Trophoblast cell (in vitro differentiated cells and primary cell): Measurements from ENCODE around the gene SEPHS2.

Experiments
- DNase-seq, 2 donors: peaks; one replicate each; pipeline ENCODE4 v3.0.0-alpha.2; 2016
- H2AFZ ChIP-seq: 2 replicates; pipeline ENCODE4 v1.6.1; 2013; ENCODE audit warnings: low read length, moderate library complexity, mild to moderate bottlenecking; ENCODE audit not compliant: insufficient read depth, poor library complexity
- H2AK5ac ChIP-seq: 2 replicates; pipeline ENCODE4 v1.6.1; 2013; ENCODE audit warnings: mild to moderate bottlenecking, low read length
- H2BK120ac ChIP-seq: 2 replicates; pipeline ENCODE4 v1.6.1; 2013; ENCODE audit warnings: low read length, mild to moderate bottlenecking, moderate library complexity; ENCODE audit not compliant: insufficient read depth, poor library complexity
- H2BK12ac ChIP-seq: 2 replicates; pipeline ENCODE4 v1.6.1; 2013; ENCODE audit warnings: mild to moderate bottlenecking, low read length, moderate library complexity
- H2BK5ac ChIP-seq: 2 replicates; pipeline ENCODE4 v1.6.1; 2013; ENCODE audit warnings: low read length, low read depth, moderate library complexity, mild to moderate bottlenecking; ENCODE audit not compliant: poor library complexity
- H3K14ac ChIP-seq: 2 replicates; pipeline ENCODE4 v1.6.1; 2013; ENCODE audit warnings: mild to moderate bottlenecking, low read length
- H3K18ac ChIP-seq: 2 replicates; pipeline ENCODE4 v1.6.1; 2013; ENCODE audit warnings: mild to moderate bottlenecking, low read length
- H3K23ac ChIP-seq: 2 replicates; pipeline ENCODE4 v1.6.1; 2013; ENCODE audit warnings: low read length
- H3K27ac ChIP-seq: 2 replicates; pipeline ENCODE4 v1.5.1; 2013; ENCODE audit warnings: low read depth, mild to moderate bottlenecking, inconsistent platforms, low read length, moderate library complexity
- H3K27me3 ChIP-seq: 2 replicates; pipeline ENCODE4 v1.6.1; 2013; ENCODE audit warnings: inconsistent platforms, mild to moderate bottlenecking, low read length, moderate library complexity; ENCODE audit not compliant: insufficient read depth
- H3K36me3 ChIP-seq, 2 experiments: 1 replicate in 1 of 2; 2 replicates in 1 of 2; pipeline ENCODE4 v1.6.1; 2013; ENCODE audit warnings: low read length in 2 of 2, mild to moderate bottlenecking in 2 of 2, moderate library complexity in 1 of 2; ENCODE audit not compliant: insufficient read depth in 2 of 2, control insufficient read depth in 1 of 2
- H3K4ac ChIP-seq: 2 replicates; pipeline ENCODE4 v1.6.1; 2013; ENCODE audit warnings: low read depth, mild to moderate bottlenecking, low read length, moderate library complexity
- H3K4me1 ChIP-seq, 2 experiments: 1 replicate in 1 of 2; 2 replicates in 1 of 2; pipeline ENCODE4 v1.6.1; 2013; ENCODE audit warnings: low read length in 2 of 2, mild to moderate bottlenecking in 2 of 2, moderate library complexity in 1 of 2; ENCODE audit not compliant: insufficient read depth in 2 of 2, control insufficient read depth in 1 of 2
- H3K4me2 ChIP-seq: 2 replicates; pipeline ENCODE4 v1.6.1; 2013; ENCODE audit warnings: inconsistent platforms, mild to moderate bottlenecking, low read length, moderate library complexity
- H3K4me3 ChIP-seq: 2 replicates; pipeline ENCODE4 v1.5.1; 2013; ENCODE audit warnings: mild to moderate bottlenecking, low read depth, low read length, inconsistent platforms
- H3K79me1 ChIP-seq: one replicate; pipeline ENCODE4 v1.6.1; 2013; ENCODE audit warnings: low read length
- H3K79me2 ChIP-seq: 2 replicates; pipeline ENCODE4 v1.6.1; 2013; ENCODE audit warnings: low read length, mild to moderate bottlenecking; ENCODE audit not compliant: control insufficient read depth, insufficient read depth, poor library complexity
- H3K9ac ChIP-seq: 2 replicates; pipeline ENCODE4 v1.6.1; 2013; ENCODE audit warnings: mild to moderate bottlenecking, low read length
- H3K9me3 ChIP-seq: 2 replicates; pipeline ENCODE4 v1.6.1; 2013; ENCODE audit warnings: low read depth, mild to moderate bottlenecking, control low read depth, inconsistent platforms, low read length; ENCODE audit not compliant: insufficient read depth
- H4K12ac ChIP-seq: 2 replicates; pipeline ENCODE4 v1.6.1; 2013; ENCODE audit warnings: low read depth, mild to moderate bottlenecking, low read length, moderate library complexity
- H4K8ac ChIP-seq: 2 replicates; pipeline ENCODE4 v1.6.1; 2013; ENCODE audit warnings: low read depth, mild to moderate bottlenecking, low read length, moderate library complexity
- H4K91ac ChIP-seq: one replicate; pipeline ENCODE4 v1.6.1; 2013; ENCODE audit warnings: low read depth, mild to moderate bottlenecking, low read length, moderate library complexity
- WGBS: extraction: QIAGEN DNeasy Blood & Tissue Kit; methylation state at CpG from one replicate; pipeline ENCODE4 v1.1.7; 2013; ENCODE audit warnings: missing lambda C conversion rate; ENCODE audit not compliant: insufficient read length, insufficient coverage; ENCODE audit errors: extremely low coverage; 5-methylcytosine and 5-hydroxymethylcytosine counted together

Gene SEPHS2

DNA sequence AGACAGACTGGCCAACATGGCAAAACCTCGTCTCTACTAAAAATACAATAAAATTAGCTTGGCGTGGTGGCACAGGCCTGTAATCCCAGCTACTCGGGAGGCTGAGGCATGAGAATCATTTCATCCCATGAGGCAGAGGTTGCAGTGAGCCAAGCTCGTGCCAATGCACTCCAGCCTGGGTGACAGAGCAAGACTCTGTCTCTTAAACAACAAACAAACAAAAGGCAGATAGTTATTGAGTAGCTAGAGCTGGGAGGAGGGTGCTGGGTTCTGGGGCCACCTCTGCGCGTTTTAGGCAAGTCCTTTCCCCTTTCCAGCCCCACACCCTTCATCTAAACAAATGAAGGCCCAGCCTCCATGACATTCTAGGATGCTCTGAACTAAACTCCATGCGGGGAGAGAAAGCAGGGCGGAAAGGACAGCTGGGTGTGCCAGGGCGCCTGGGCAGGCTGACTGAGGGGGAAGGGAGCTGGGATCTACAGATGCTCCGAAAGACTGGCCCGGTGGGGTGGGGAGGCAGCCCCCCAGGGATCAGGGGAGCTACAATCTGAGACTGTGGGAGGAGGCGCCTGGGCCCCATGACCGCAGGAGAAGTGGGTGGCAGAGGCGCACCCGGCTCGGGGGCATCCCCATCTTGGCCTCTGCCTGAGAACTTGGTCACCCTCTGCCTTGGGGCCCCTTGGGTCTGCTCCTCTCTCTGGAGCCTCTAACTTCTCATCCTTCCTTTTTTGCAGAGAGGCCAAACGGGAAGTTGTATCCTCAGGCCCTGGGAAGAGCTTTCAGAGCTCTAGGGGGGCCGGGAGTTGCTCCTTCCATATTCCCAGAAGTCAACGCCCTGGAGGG is 27.8 kb upstream of the SEPHS2 start:
- no CpG with 5 or more reads among the region's 19 CpGs for WGBS
- Histone ChIP-seq H3K79me2 (no peaks in the 10 kb centered on the region), H3K36me3 (no peaks in the 10 kb centered on the region), H2AFZ (no peak overlapping the region), H3K18ac (no peak overlapping the region), H3K9me3 (no peaks in the 10 kb centered on the region), H2BK12ac (no peak overlapping the region), H4K91ac (no peak overlapping the region), H2BK120ac (no peak overlapping the region), H3K9ac (no peak overlapping the region), H3K27me3 (no peaks in the 10 kb centered on the region), H3K79me1 (no peaks in the 10 kb centered on the region), H3K14ac (no peak overlapping the region), H4K8ac (no peak overlapping the region), H2AK5ac (no peak overlapping the region), H2BK5ac (no peak overlapping the region), H3K27ac (no peak overlapping the region), H4K12ac (no peak overlapping the region), H3K4me1 (no peaks in the 10 kb centered on the region), H3K4me2 (no peak overlapping the region), H3K23ac (no peak overlapping the region), H3K4ac (no peak overlapping the region), H3K4me3 (no peak overlapping the region)
- DNase-seq = no peak

DNA sequence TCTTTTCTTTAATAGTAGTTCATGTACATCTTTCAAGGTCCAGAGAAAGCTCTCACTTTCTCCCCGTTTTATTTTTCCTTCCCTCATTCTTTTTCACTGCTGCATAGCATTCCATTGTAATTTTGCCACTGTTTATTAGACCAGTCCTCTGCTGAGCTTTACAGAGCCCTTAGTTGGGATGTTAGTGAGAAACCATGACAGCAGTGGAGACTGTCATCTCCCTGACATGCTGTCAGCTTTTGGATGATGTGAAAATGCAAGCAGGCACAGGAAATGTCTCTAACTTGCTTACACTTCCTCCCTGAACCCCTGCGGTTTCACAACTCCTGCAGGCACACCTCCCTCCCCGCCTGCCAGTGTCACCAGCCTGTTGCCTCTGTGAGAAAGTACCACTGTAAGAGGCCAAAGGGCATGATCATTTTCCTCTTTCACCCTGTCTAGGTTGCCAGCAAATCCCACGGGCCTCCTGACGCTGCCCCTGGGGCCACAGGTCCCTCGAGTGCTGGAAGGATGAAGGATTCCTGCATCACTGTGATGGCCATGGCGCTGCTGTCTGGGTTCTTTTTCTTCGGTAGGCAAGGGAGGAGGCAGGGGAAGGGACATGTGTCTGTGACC is 26.8 kb upstream of the SEPHS2 start, which contains the start of gene ITGAL:
TSS of gene ITGAL (plus strand) at position 415 of the 615 bp plus-strand sequence. CDS start at position 511, 96 bp downstream.
- no peak within 1 kb of the TSS for H3K18ac ChIP-seq
- no peak within 1 kb of the TSS for H3K9ac ChIP-seq
- H3K27ac ChIP-seq = no peak within 1 kb of the TSS
- no peaks in the 10 kb centered on the region for H3K27me3 ChIP-seq
- H4K12ac ChIP-seq = no peak within 1 kb of the TSS
- no peak within 1 kb of the TSS for H2BK120ac ChIP-seq
- H4K91ac ChIP-seq = no peak within 1 kb of the TSS
- DNase-seq = peak; percentile 13 to 31
- H3K4me3 ChIP-seq = no peak within 1 kb of the TSS
- H3K4me2 ChIP-seq = no peak within 1 kb of the TSS
- no CpG with 5 or more reads among the region's 8 CpGs for WGBS
- no peak within 1 kb of the TSS for H3K23ac ChIP-seq
- no peak within 1 kb of the TSS for H3K4ac ChIP-seq
- H3K4me1 ChIP-seq = no peaks in the 10 kb centered on the region
- H3K36me3 ChIP-seq = no peaks in the 10 kb centered on the region
- no peak within 1 kb of the TSS for H4K8ac ChIP-seq
- H3K79me1 ChIP-seq = no peaks in the 10 kb centered on the region
- H3K14ac ChIP-seq = no peak within 1 kb of the TSS
- no peaks in the 10 kb centered on the region for H3K9me3 ChIP-seq
- H2BK5ac ChIP-seq = no peak within 1 kb of the TSS
- no peaks in the 10 kb centered on the region for H3K79me2 ChIP-seq
- H2BK12ac ChIP-seq = no peak within 1 kb of the TSS
- no peak within 1 kb of the TSS for H2AFZ ChIP-seq
- no peak within 1 kb of the TSS for H2AK5ac ChIP-seq

DNA sequence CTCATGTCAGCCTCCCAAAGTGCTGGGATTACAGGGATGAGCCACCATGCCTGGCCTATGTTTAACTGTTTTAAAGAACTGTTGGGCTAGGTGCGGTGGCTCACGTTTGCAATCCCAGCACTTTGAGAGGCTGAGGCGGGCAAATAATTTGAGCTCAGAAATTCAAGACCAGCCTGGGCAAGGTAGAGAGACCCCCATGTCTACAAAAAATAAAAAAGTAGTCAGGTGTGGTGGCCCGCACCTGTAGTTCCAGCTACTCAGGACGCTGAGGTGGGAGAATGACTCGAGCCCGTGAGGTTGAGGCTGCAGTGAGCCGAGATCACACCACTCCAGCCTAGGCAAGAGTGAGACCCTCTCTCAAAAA is 24.9 kb upstream of the SEPHS2 start:
- no peaks in the 10 kb centered on the region for H3K79me2 ChIP-seq
- no peaks in the 10 kb centered on the region for H3K9me3 ChIP-seq
- DNase-seq = no peak
- H4K12ac ChIP-seq = no peak overlapping the region
- no CpG with 5 or more reads among the region's 8 CpGs for WGBS
- H2BK120ac ChIP-seq = no peak overlapping the region
- no peaks in the 10 kb centered on the region for H3K36me3 ChIP-seq
- no peaks in the 10 kb centered on the region for H3K27me3 ChIP-seq
- no peaks in the 10 kb centered on the region for H3K79me1 ChIP-seq
- H4K8ac ChIP-seq = no peak overlapping the region
- H3K4ac ChIP-seq = no peak overlapping the region
- no peak overlapping the region for H3K9ac ChIP-seq
- H3K4me3 ChIP-seq = no peak overlapping the region
- no peak overlapping the region for H2BK5ac ChIP-seq
- no peak overlapping the region for H3K27ac ChIP-seq
- H3K4me2 ChIP-seq = no peak overlapping the region
- no peak overlapping the region for H3K18ac ChIP-seq
- H2AFZ ChIP-seq = no peak overlapping the region
- no peak overlapping the region for H4K91ac ChIP-seq
- no peak overlapping the region for H3K23ac ChIP-seq
- no peak overlapping the region for H2BK12ac ChIP-seq
- H3K4me1 ChIP-seq = no peaks in the 10 kb centered on the region
- no peak overlapping the region for H3K14ac ChIP-seq
- H2AK5ac ChIP-seq = no peak overlapping the region

DNA sequence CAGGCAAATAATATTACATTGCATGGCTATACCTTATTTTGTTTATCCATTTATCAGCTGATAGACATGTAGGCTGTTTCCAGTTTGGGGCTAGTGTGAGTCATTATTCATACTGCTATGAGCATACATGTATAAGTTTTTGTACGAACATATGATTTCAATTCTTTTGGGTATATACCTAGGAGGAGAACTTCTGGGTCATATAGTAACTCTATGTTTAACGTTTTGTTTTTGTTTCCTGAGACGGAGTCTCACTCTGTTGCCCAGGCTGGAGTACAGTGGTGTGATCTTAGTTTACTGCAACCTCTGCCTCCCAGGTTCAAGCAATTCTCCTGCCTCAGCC is 24.5 kb upstream of the SEPHS2 start:
- H2BK120ac ChIP-seq = no peak overlapping the region
- no peak overlapping the region for H3K18ac ChIP-seq
- H3K27me3 ChIP-seq = no peaks in the 10 kb centered on the region
- H4K91ac ChIP-seq = no peak overlapping the region
- no CpG with 5 or more reads among the region's 3 CpGs for WGBS
- H4K8ac ChIP-seq = no peak overlapping the region
- no peak overlapping the region for H2BK5ac ChIP-seq
- no peak overlapping the region for H3K14ac ChIP-seq
- H2AK5ac ChIP-seq = no peak overlapping the region
- H3K36me3 ChIP-seq = no peaks in the 10 kb centered on the region
- H2AFZ ChIP-seq = no peak overlapping the region
- no peaks in the 10 kb centered on the region for H3K79me1 ChIP-seq
- H2BK12ac ChIP-seq = no peak overlapping the region
- no peak overlapping the region for H3K4me3 ChIP-seq
- H3K4me2 ChIP-seq = no peak overlapping the region
- H3K4me1 ChIP-seq = no peaks in the 10 kb centered on the region
- no peak overlapping the region for H4K12ac ChIP-seq
- no peak overlapping the region for H3K23ac ChIP-seq
- no peak overlapping the region for H3K4ac ChIP-seq
- H3K79me2 ChIP-seq = no peaks in the 10 kb centered on the region
- no peak for DNase-seq
- H3K9me3 ChIP-seq = no peaks in the 10 kb centered on the region
- H3K9ac ChIP-seq = no peak overlapping the region
- no peak overlapping the region for H3K27ac ChIP-seq
